Heart right ventricle (tissue), 16 donors: ENCODE results near the gene RELL2. TPM values are rescaled to one million over a fixed set of nuclear protein-coding genes. Genes with fewer than 3 reads are reported as not detected.

ENCODE experiments used
- ATAC-seq, 8 donors: fragments of 200-7000 bp; cut with Tn5 transposase; one replicate each; pipeline ENCODE4 v1.9.1; 2020; ENCODE audit warnings: mild to moderate bottlenecking in 8 of 8, moderate library complexity in 8 of 8, moderate number of reproducible peaks in 1 of 8
- DNase-seq, 2 donors: peaks; one replicate each; pipeline ENCODE4 v3.0.0-alpha.2; 2020
- H3K27ac ChIP-seq, 10 donors: fragments of 200-600 bp; sonication (generic) in 2 of 10; one replicate each; pipeline versions ENCODE4 v1.5.0 to v1.8.0; 2020 to 2022; ENCODE audit warnings: mild to moderate bottlenecking in 3 of 10
- H3K27me3 ChIP-seq, 7 donors: fragments of 200-600 bp; one replicate each; pipeline ENCODE4 v1.8.0; 2021 to 2022; ENCODE audit warnings: mild to moderate bottlenecking in 2 of 7
- H3K36me3 ChIP-seq, 9 donors: fragments of 200-600 bp; sonication (generic) in 1 of 9; one replicate each; pipeline versions ENCODE4 v1.5.0 to v1.8.0; 2020 to 2022; ENCODE audit warnings: mild to moderate bottlenecking in 2 of 9
- H3K4me1 ChIP-seq, 9 donors: fragments of 200-600 bp; sonication (generic) in 1 of 9; one replicate each; pipeline versions ENCODE4 v1.5.0 to v1.8.0; 2020 to 2022; ENCODE audit warnings: mild to moderate bottlenecking in 4 of 9
- H3K4me3 ChIP-seq, 10 donors: fragments of 200-600 bp; sonication (generic) in 2 of 10; one replicate each; pipeline versions ENCODE4 v1.5.0 to v1.8.0; 2020 to 2022; ENCODE audit warnings: mild to moderate bottlenecking in 7 of 10, moderate library complexity in 2 of 10
- H3K9me3 ChIP-seq, 11 donors: fragments of 200-600 bp in 10 of 11; sonication (generic) in 2 of 11; one replicate each; pipeline versions ENCODE4 v1.5.0 to v1.8.0; 2013 to 2022; ENCODE audit warnings: mild to moderate bottlenecking in 2 of 11, control low read depth in 1 of 11, moderate library complexity in 1 of 11
- CTCF ChIP-seq, 9 donors: fragments of 200-600 bp; sonication (generic) in 2 of 9; IDR thresholded peaks; one replicate each; pipeline versions ENCODE4 v1.5.0 to v1.8.0; 2021 to 2022; ENCODE audit warnings: antibody characterized with exemption in 9 of 9, mild to moderate bottlenecking in 5 of 9, moderate library complexity in 1 of 9
- WGBS, 2 donors: extraction: QIAGEN DNeasy Blood & Tissue Kit; methylation state at CpG; one replicate each; pipeline ENCODE4 v1.1.7; 2013; ENCODE audit warnings: inconsistent platforms in 1 of 2; 5-methylcytosine and 5-hydroxymethylcytosine counted together
- intact Hi-C, 10 donors: fragments of 100-400 bp; cut with DNase I; formaldehyde crosslinking; loops; one replicate each; pipeline versions ENCODE4 v1.11.1 to v1.14.2; 2022
- polyA plus RNA-seq, 2 donors: library from polyadenylated mRNA; stranded (reverse); fragments of 200-250 nt; gene quantifications; one replicate each; pipeline ENCODE4 v1.2.3, GENCODE V29; 2013
- total RNA-seq, 10 donors: library from RNA; stranded (reverse); fragmentation: NEBNext Ultra II Directional in 3 of 10; extraction: Animal tissue kit (Norgen Biotek cat#: 25700) in 3 of 10; gene quantifications; one replicate each; pipeline versions ENCODE4 v1.2.1 to v1.2.4, GENCODE V29; 2021 to 2023
- donor health status: Arrhythmogenic right ventricular cardiomyopathy.
- donor health status: ischemic (EF 13 %, LVEDD 7.1; RV severe dilation, severe dysfunction).
- donor health status: healthy with polysubstance abuse.
- donor health status: DM: no; HTN: yes; CAD: no.
- donor health status: DM: no; HTN: no; CAD: no.
- donor health status: ischemic (EF 25% LVEDD 6.9; RV normal size, moderate dysfunction).
- donor health status: ischemic (EF 25% LVEDD 5.7; RV mildly dilated, moderate dysfunction).
- donor health status: healthy.
- donor health status: DM: yes; HTN: yes; CAD: no.
- donor health status: Ischemic cardiomyopathy.
- donor health status: ischemic (EF 35%, LVEDD 5.7; RV mildly dilated, moderate dysfunction).
- donor health status: nonischemic (EF 11% LVEDD 7.7; RV severe dilation, severe dysfunction).
- donor health status: DM: yes; HTN: yes; CAD: no.
- donor health status: PGD.
- donor health status: ischemic (EF 29% LVEDD 5.4; RV normal size, mild dysfunction).
- donor health status: nonischemic (EF 23%, LVEDD 6.1; RV moderate dilation, normal function).

Gene RELL2
- total and polyA plus RNA-seq, 12 donors, result 0.33 to 3.2 (median 0.64) TPM

- Histone ChIP-seq H3K4me1 (peaks cover 0 to 17% (median 3%) of the 10 kb centered on the region in 9 donors), H3K36me3 (peaks cover 0 to 58% (median 5%) of the 10 kb centered on the region in 9 donors), H3K4me3 (no peak overlapping the region), H3K27ac (no peak overlapping the region), H3K9me3 (no peaks in the 10 kb centered on the region), H3K27me3 (no peaks in the 10 kb centered on the region)
- WGBS, 2 donors, result 93 to 94% methylated on average over 5 of the region's 5 CpGs
- TF ChIP-seq CTCF (IDR thresholded peaks at IDR 0.05), result no peak
- DNase-seq (no peak), ATAC-seq (no peak)
- intact Hi-C loops, result no loop called here
Measured at GRCh38 chr5:141647242-141647641, 10.4 kb downstream of the RELL2 start.

GRCh38 chr5:141647851-141648250, 11.1 kb downstream of the RELL2 start:
- H3K4me3 ChIP-seq, result no peak overlapping the region
- TF ChIP-seq CTCF (IDR thresholded peaks at IDR 0.05), result no peak
- peaks cover 0 to 17% (median 3%) of the 10 kb centered on the region in 9 donors for H3K4me1 ChIP-seq
- WGBS, 2 donors, result 90 to 94% methylated on average over 3 of the region's 3 CpGs
- DNase-seq (no peak), ATAC-seq (no peak)
- H3K27me3 ChIP-seq, result no peaks in the 10 kb centered on the region
- no peak overlapping the region for H3K27ac ChIP-seq
- intact Hi-C loops, result no loop called here
- peaks cover 0 to 52% (median 5%) of the 10 kb centered on the region in 9 donors for H3K36me3 ChIP-seq
- no peaks in the 10 kb centered on the region for H3K9me3 ChIP-seq

- Histone ChIP-seq H3K27me3 (no peaks in the 10 kb centered on the region), H3K36me3 (peaks cover 0 to 53% (median 5%) of the 10 kb centered on the region in 9 donors), H3K27ac (no peak overlapping the region), H3K4me1 (peaks cover 0 to 17% (median 3%) of the 10 kb centered on the region in 9 donors), H3K4me3 (no peak overlapping the region), H3K9me3 (no peaks in the 10 kb centered on the region)
- no peak for DNase-seq
- ATAC-seq, result no peak
- TF ChIP-seq CTCF (IDR thresholded peaks at IDR 0.05), result no peak
- intact Hi-C loops, result no loop called here
- WGBS, 2 donors, result 95% methylated on average over 17 of the region's 17 CpGs
Measured at GRCh38 chr5:141649056-141649688, 12.4 kb downstream of the RELL2 start.

- no peak for TF ChIP-seq CTCF (IDR thresholded peaks at IDR 0.05)
- H3K4me1 ChIP-seq, result peaks cover 0 to 17% (median 3%) of the 10 kb centered on the region in 9 donors
- DNase-seq, result no peak
- H3K9me3 ChIP-seq, result no peaks in the 10 kb centered on the region
- no peak for ATAC-seq
- H3K36me3 ChIP-seq, result peaks cover 0 to 51% (median 5%) of the 10 kb centered on the region in 9 donors
- H3K27ac ChIP-seq, result no peak overlapping the region
- intact Hi-C loops, result no loop called here
- no peaks in the 10 kb centered on the region for H3K27me3 ChIP-seq
- H3K4me3 ChIP-seq, result no peak overlapping the region
Measured at GRCh38 chr5:141649972-141650371, 13.2 kb downstream of the RELL2 start.
